H1 (cell line): ENCODE measurements around the gene PACSIN2.

ENCODE experiments used
- CHD1 ChIP-seq: IDR thresholded peaks from 2 replicates; pipeline ENCODE4 v1.6.1; 2012; ENCODE audit warnings: low read depth, low read length, improper control_type of control experiment
- MAFK ChIP-seq: IDR thresholded peaks from 2 replicates; pipeline ENCODE4 v1.6.1; 2012; ENCODE audit warnings: low read depth, mild to moderate bottlenecking, improper control_type of control experiment, low read length
- SP2 ChIP-seq: IDR thresholded peaks from 2 replicates; pipeline ENCODE4 v1.6.1; 2012; ENCODE audit warnings: mild to moderate bottlenecking, low read length, inconsistent platforms
- TF ChIP-seq, protein P1 (sequence below), 3 experiments: IDR thresholded peaks; 1 replicate in 2 of 3; 2 replicates in 1 of 3; pipeline versions ENCODE4 v1.5.1 to v1.6.1; 2011; ENCODE audit warnings: low read length in 3 of 3, mild to moderate bottlenecking in 3 of 3, inconsistent platforms in 2 of 3, low read depth in 1 of 3, moderate library complexity in 1 of 3; ENCODE audit not compliant: insufficient read depth in 1 of 3; ENCODE audit errors: control extremely low read depth in 1 of 3

DNA sequence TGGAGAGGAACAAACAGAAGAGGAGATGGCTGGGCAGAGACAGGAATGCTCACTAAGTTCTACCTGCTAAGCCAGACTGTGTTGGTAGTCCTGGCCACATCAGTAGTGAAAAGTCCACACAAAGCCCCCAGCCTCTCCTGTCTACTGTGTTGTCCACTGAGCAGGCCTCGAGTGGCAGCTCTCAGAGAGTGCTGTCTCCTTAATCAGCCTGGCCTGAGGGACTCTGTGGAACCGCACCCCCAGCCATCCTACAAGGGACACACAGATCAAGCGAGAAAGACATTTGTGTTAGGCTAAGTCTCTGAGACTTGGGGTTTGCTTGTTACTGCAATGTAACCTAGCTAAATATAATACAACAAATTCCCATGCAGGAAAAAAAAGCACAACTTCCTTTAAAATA lies 71.0 kb downstream of the PACSIN2 start:
- TF ChIP-seq CHD1 (no peak), MAFK (no peak), SP2 (no peak)
- TF ChIP-seq, protein P1, sequence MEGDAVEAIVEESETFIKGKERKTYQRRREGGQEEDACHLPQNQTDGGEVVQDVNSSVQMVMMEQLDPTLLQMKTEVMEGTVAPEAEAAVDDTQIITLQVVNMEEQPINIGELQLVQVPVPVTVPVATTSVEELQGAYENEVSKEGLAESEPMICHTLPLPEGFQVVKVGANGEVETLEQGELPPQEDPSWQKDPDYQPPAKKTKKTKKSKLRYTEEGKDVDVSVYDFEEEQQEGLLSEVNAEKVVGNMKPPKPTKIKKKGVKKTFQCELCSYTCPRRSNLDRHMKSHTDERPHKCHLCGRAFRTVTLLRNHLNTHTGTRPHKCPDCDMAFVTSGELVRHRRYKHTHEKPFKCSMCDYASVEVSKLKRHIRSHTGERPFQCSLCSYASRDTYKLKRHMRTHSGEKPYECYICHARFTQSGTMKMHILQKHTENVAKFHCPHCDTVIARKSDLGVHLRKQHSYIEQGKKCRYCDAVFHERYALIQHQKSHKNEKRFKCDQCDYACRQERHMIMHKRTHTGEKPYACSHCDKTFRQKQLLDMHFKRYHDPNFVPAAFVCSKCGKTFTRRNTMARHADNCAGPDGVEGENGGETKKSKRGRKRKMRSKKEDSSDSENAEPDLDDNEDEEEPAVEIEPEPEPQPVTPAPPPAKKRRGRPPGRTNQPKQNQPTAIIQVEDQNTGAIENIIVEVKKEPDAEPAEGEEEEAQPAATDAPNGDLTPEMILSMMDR (IDR thresholded peaks at IDR 0.05; ENCODE audit: control extremely low read depth in 1 of 3, insufficient read depth in 1 of 3, low read depth in 1 of 3, low read length in 3 of 3), result no peak
